ENCODE results near the gene SPOCK1.

The SPOCK1 gene

GRCh38 chr5:137058089-137058488 is 441.0 kb downstream of the SPOCK1 start:
- DNase-seq (ENCODE audit: low spot score): no peak

GRCh38 chr5:137056676-137057075 is 442.4 kb downstream of the SPOCK1 start:
- no peak for DNase-seq (ENCODE audit: low spot score)

GRCh38 chr5:137055271-137055872 is 443.8 kb downstream of the SPOCK1 start:
- no peak for DNase-seq (ENCODE audit: low spot score)

- no peak for DNase-seq (ENCODE audit: low spot score)
Observed at GRCh38 chr5:137054792-137055191, 444.3 kb downstream of the SPOCK1 start.

- no peak for DNase-seq (ENCODE audit: low spot score)
Observed at GRCh38 chr5:137054335-137054734, 444.8 kb downstream of the SPOCK1 start.

- no peak for DNase-seq (ENCODE audit: low spot score)
Observed at GRCh38 chr5:137051161-137051560, 448.0 kb downstream of the SPOCK1 start.

- no peak for DNase-seq (ENCODE audit: low spot score)
Observed at GRCh38 chr5:137040641-137041340, 458.3 kb downstream of the SPOCK1 start.

- DNase-seq (ENCODE audit: low spot score): no peak
Observed at GRCh38 chr5:137040024-137040423, 459.1 kb downstream of the SPOCK1 start.

- DNase-seq (ENCODE audit: low spot score): no peak
Observed at GRCh38 chr5:137037848-137038247, 461.3 kb downstream of the SPOCK1 start.

- no peak for DNase-seq (ENCODE audit: low spot score)
Observed at GRCh38 chr5:137036640-137037039, 462.5 kb downstream of the SPOCK1 start.

- DNase-seq (ENCODE audit: low spot score): no peak
Observed at GRCh38 chr5:137035480-137035878, 463.6 kb downstream of the SPOCK1 start.

- no peak for DNase-seq (ENCODE audit: low spot score)
Observed at GRCh38 chr5:137034764-137035479, 464.2 kb downstream of the SPOCK1 start.

GRCh38 chr5:137034213-137034612 is 464.9 kb downstream of the SPOCK1 start:
- no peak for DNase-seq (ENCODE audit: low spot score)

- DNase-seq (ENCODE audit: low spot score): no peak
Observed at GRCh38 chr5:137032929-137033328, 466.2 kb downstream of the SPOCK1 start.

- DNase-seq (ENCODE audit: low spot score): no peak
Observed at GRCh38 chr5:137027758-137028157, 471.4 kb downstream of the SPOCK1 start.

GRCh38 chr5:137026296-137026695 is 472.8 kb downstream of the SPOCK1 start:
- no peak for DNase-seq (ENCODE audit: low spot score)

- no peak for DNase-seq (ENCODE audit: low spot score)
Observed at GRCh38 chr5:137024044-137024443, 475.1 kb downstream of the SPOCK1 start.

GRCh38 chr5:137023371-137023770 is 475.8 kb downstream of the SPOCK1 start:
- no peak for DNase-seq (ENCODE audit: low spot score)

GRCh38 chr5:137022725-137023124 is 476.4 kb downstream of the SPOCK1 start:
- DNase-seq (ENCODE audit: low spot score): no peak

- no peak for DNase-seq (ENCODE audit: low spot score)
Observed at GRCh38 chr5:137022043-137022442, 477.1 kb downstream of the SPOCK1 start.

GRCh38 chr5:137019229-137019628 is 479.9 kb downstream of the SPOCK1 start:
- no peak for DNase-seq (ENCODE audit: low spot score)

- no peak for DNase-seq (ENCODE audit: low spot score)
Observed at GRCh38 chr5:137016783-137017324, 482.3 kb downstream of the SPOCK1 start.

GRCh38 chr5:137015540-137016116 is 483.5 kb downstream of the SPOCK1 start:
- no peak for DNase-seq (ENCODE audit: low spot score)

Measured in kidney capillary endothelial cell (primary cell).